WTC11 (cell line): ENCODE measurements around the gene P2RX1. TPM values are rescaled to one million over a fixed set of nuclear protein-coding genes. Genes with fewer than 3 reads are reported as not detected.

Experiments used
- ATAC-seq: fragments of 200-7000 bp; cut with Tn5 transposase; 2 replicates; pipeline ENCODE4 v1.10.0; 2021; ENCODE audit warnings: mild to moderate bottlenecking, moderate library complexity
- CTCF ChIA-PET: fragments of 300-600 bp; sonication (Branson Sonifier 250); formaldehyde crosslinking; loops from one replicate; lab custom pipeline; 2021; ENCODE audit warnings: antibody characterized with exemption; lab: Charles Lee
- POLR2A ChIA-PET: fragments of 350-600 bp; sonication (Branson Sonifier 250); formaldehyde crosslinking; loops from one replicate; lab custom pipeline; 2021; ENCODE audit warnings: antibody characterized with exemption; lab: Charles Lee
- DNase-seq: peaks from one replicate; pipeline ENCODE4 v3.0.0; 2021; ENCODE audit warnings: low spot score
- H3K27ac Mint-ChIP-seq: 2 replicates; pipeline ENCODE4 v1.8.0; 2021; ENCODE audit warnings: mixed read lengths
- H3K27me3 Mint-ChIP-seq: 2 replicates; pipeline ENCODE4 v1.8.0; 2021; ENCODE audit warnings: low read depth, mild to moderate bottlenecking, moderate library complexity, mixed read lengths
- H3K36me3 Mint-ChIP-seq: 2 replicates; pipeline ENCODE4 v1.8.0; 2021; ENCODE audit warnings: mixed read lengths
- H3K4me1 Mint-ChIP-seq: 2 replicates; pipeline ENCODE4 v1.8.0; 2022; ENCODE audit warnings: mixed read lengths
- H3K4me3 Mint-ChIP-seq: 2 replicates; pipeline ENCODE4 v1.8.0; 2021; ENCODE audit warnings: mild to moderate bottlenecking, moderate library complexity, mixed read lengths
- H3K9me3 Mint-ChIP-seq: 2 replicates; pipeline ENCODE4 v1.8.0; 2021; ENCODE audit warnings: mixed read lengths
- ETV6 ChIP-seq: sonication (generic); formaldehyde crosslinking; IDR thresholded peaks from 2 replicates; pipeline ENCODE4 v1.8.1; 2022; ENCODE audit warnings: mild to moderate bottlenecking, missing genetic modification reagents
- GRHL2 ChIP-seq: fragments of 250-450 bp; sonication (Bioruptor Pico); IDR thresholded peaks from 2 replicates; pipeline ENCODE4 v1.8.0; 2022; ENCODE audit warnings: mild to moderate bottlenecking, moderate library complexity; ENCODE audit not compliant: insufficient replicate concordance, severe bottlenecking
- JAZF1 ChIP-seq: fragments of 250-450 bp; sonication (Bioruptor Pico); IDR thresholded peaks from 2 replicates; pipeline ENCODE4 v1.9.0; 2021; ENCODE audit warnings: moderate library complexity, mild to moderate bottlenecking, inconsistent platforms
- KAT7 ChIP-seq: sonication (generic); formaldehyde crosslinking; IDR thresholded peaks from 2 replicates; pipeline ENCODE4 v1.8.1; 2023; ENCODE audit warnings: missing genetic modification reagents, mild to moderate bottlenecking, borderline replicate concordance
- NFYB ChIP-seq: sonication (generic); formaldehyde crosslinking; conservative IDR thresholded peaks from 2 replicates; pipeline ENCODE4 v1.8.0; 2022; ENCODE audit warnings: low read depth, missing genetic modification reagents
- SOX15 ChIP-seq: fragments of 250-450 bp; sonication (Bioruptor Pico); IDR thresholded peaks from 2 replicates; pipeline ENCODE4 v1.9.0; 2021; ENCODE audit warnings: mild to moderate bottlenecking
- ZBTB21 ChIP-seq: sonication (generic); formaldehyde crosslinking; IDR thresholded peaks from 2 replicates; pipeline ENCODE4 v1.8.1; 2023; ENCODE audit warnings: mild to moderate bottlenecking, missing genetic modification reagents, borderline replicate concordance
- ZNF121 ChIP-seq: sonication (generic); formaldehyde crosslinking; IDR thresholded peaks from 2 replicates; pipeline ENCODE4 v1.8.0; 2023; ENCODE audit warnings: missing genetic modification reagents
- ZNF138 ChIP-seq: sonication (generic); formaldehyde crosslinking; conservative IDR thresholded peaks from 2 replicates; pipeline ENCODE4 v1.8.1; 2022; ENCODE audit warnings: mild to moderate bottlenecking, moderate library complexity, missing genetic modification reagents
- ZNF219 ChIP-seq: sonication (generic); formaldehyde crosslinking; IDR thresholded peaks from 2 replicates; pipeline ENCODE4 v1.8.0; 2023; ENCODE audit warnings: missing genetic modification reagents, mild to moderate bottlenecking, borderline replicate concordance
- ZNF232 ChIP-seq: sonication (generic); formaldehyde crosslinking; IDR thresholded peaks from 2 replicates; pipeline ENCODE4 v1.8.0; 2022; ENCODE audit warnings: mild to moderate bottlenecking, missing genetic modification reagents
- ZNF416 ChIP-seq: fragments of 250-450 bp; sonication (Bioruptor Pico); IDR thresholded peaks from 2 replicates; pipeline ENCODE4 v1.9.0; 2021; ENCODE audit warnings: mild to moderate bottlenecking, inconsistent platforms
- total RNA-seq: library from RNA; stranded (reverse); gene quantifications from 3 replicates; pipeline ENCODE4 v1.2.3, GENCODE V29; 2021
- TF ChIP-seq, protein P1 (sequence below): fragments of 250-450 bp; sonication (Bioruptor Pico); IDR thresholded peaks from 2 replicates; pipeline ENCODE4 v2.1.2; 2022; ENCODE audit warnings: mild to moderate bottlenecking, moderate library complexity
- TF ChIP-seq, protein P2 (sequence below): fragments of 250-450 bp; sonication (Bioruptor Pico); IDR thresholded peaks from 2 replicates; pipeline ENCODE4 v1.9.0; 2021; ENCODE audit warnings: moderate library complexity, mild to moderate bottlenecking, inconsistent platforms, borderline replicate concordance
- TF ChIP-seq, protein P3 (sequence below): fragments of 250-450 bp; sonication (Bioruptor Pico); conservative IDR thresholded peaks from 2 replicates; pipeline ENCODE4 v1.9.0; 2021; ENCODE audit warnings: mild to moderate bottlenecking
- TF ChIP-seq, protein P4 (sequence below): fragments of 250-450 bp; sonication (Bioruptor Pico); IDR thresholded peaks from 2 replicates; pipeline ENCODE4 v1.8.0; 2021; ENCODE audit warnings: mild to moderate bottlenecking

Gene P2RX1
- total RNA-seq, 1 experiment from 2014 or later, result 0.07 TPM

DNA sequence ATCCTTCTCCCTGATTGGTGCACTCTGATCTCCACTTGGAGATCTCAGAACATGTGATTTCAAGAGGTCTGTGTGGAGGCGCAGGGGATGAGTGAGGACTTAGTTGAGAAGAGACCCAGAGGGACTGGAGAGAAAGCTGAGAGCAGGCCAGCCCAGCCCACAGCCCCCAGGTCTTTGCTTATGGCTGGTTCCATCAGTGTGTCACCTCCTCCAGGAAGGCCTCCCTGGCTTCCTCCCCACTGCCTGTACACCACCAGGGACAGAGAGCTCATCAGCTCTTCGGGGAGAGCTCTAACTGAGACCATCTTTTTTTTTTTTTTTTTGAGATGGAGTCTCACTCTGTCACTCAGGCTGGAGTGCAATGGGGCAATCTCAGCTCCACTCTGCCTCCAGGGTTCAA is 3.4 kb downstream of the P2RX1 start (continued):
- TF ChIP-seq, protein P1, sequence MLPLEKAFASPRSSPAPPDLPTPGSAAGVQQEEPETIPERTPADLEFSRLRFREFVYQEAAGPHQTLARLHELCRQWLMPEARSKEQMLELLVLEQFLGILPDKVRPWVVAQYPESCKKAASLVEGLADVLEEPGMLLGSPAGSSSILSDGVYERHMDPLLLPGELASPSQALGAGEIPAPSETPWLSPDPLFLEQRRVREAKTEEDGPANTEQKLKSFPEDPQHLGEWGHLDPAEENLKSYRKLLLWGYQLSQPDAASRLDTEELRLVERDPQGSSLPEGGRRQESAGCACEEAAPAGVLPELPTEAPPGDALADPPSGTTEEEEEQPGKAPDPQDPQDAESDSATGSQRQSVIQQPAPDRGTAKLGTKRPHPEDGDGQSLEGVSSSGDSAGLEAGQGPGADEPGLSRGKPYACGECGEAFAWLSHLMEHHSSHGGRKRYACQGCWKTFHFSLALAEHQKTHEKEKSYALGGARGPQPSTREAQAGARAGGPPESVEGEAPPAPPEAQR (CRISPR knock-in tag), result no peak
- TF ChIP-seq, protein P2, sequence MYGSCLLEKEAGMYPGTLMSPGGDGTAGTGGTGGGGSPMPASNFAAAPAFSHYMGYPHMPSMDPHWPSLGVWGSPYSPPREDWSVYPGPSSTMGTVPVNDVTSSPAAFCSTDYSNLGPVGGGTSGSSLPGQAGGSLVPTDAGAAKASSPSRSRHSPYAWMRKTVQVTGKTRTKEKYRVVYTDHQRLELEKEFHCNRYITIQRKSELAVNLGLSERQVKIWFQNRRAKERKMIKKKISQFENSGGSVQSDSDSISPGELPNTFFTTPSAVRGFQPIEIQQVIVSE (CRISPR knock-in tag), result no peak

DNA sequence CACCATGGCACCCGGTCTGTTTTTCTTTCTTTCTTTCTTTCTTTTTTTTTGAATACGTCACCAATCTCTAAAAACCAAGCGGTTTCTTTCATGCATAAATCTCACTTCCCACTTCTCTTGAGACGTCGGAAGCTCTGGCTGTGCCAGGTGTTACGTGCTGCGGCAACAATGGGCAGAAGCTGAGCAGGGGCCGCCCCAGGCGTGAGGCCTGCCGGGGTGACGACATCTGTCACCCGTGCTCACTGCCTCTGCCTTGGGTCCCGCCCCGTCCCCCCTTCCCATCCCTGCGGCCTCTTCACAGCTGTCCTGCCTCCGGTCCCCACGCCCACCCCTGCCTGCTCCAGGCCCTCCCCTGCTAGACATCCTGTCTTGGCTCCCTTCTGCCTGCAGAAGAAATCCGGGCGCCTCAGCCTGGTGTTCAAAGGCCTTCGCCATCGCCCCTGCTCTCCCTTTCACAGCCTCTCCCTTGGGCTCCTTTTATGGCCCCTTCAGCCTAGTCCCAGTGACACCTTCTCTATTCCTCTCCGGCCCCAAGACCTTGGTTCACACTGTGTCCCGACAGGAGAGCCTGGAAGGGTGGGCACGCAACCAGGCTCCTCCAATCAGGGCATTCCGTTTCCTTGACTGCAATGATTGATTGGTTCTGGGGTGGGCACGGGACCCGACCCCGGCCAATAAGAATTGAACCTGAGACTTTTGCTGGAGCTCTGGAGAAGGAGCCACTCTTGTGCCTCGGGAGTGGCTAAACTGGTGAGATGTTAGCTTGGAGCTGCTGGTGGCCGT is 4.8 kb downstream of the P2RX1 start:
- H3K4me3 Mint-ChIP-seq, result no peak overlapping the region
- ATAC-seq (peak; percentile 19), DNase-seq (no peak)
- CTCF ChIA-PET, result interaction anchor here (0.5 to 3.4 kb wide), 5 partner anchors 24 to 1087 kb away, joined by 3 to 26 read pairs (median 6); partner anchors contain the start of genes ATP2A3 and NCBP3
- peaks cover 7% of the 10 kb centered on the region; the same call in 1 of the 2 replicates for H3K9me3 Mint-ChIP-seq
- H3K4me1 Mint-ChIP-seq, result peaks cover 7% of the 10 kb centered on the region
- POLR2A ChIA-PET, result interaction anchor here (0.6 kb wide), 1 partner anchor 81 kb away, joined by 4 read pairs; no protein-coding TSS in a partner anchor
- H3K36me3 Mint-ChIP-seq, result no peaks in the 10 kb centered on the region
- peaks cover 3% of the 10 kb centered on the region; the same call in 1 of the 2 replicates for H3K27me3 Mint-ChIP-seq
- H3K27ac Mint-ChIP-seq, result no peak overlapping the region
- TF ChIP-seq GRHL2 (no peak), KAT7 (no peak), NFYB (peak; percentile 49; the same call in 1 of the 2 replicates)
- TF ChIP-seq, protein P3, sequence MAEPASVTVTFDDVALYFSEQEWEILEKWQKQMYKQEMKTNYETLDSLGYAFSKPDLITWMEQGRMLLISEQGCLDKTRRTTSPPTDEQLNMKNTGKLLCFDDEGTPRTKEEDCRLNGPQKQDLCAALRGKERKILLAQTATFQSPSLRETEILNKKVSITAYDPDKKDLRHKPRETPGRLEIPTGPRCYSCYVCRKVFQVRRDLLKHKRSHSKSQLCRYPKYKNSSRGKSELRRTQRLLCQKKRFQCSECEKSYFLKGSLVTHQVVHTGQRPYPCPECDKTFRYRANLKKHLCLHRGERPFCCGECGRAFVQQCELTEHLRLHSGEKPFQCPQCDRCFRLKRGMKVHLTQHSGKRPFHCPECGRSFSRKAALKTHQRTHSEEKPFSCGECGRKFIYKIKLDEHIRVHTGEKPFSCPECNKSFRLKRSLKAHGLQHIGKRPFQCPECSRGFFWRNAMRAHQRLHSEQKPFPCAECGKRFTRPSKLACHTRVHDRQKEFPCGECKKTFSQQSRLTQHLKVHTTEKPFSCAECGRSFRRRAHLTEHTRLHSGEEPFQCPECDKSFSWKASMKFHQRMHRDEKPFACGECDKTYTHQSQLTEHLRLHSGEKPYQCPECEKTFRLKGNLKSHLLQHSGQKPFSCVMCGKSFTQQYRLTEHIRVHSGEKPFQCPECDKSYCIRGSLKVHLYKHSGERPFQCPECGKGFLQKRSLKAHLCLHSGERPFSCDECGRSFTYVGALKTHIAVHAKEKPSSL, result no peak

DNA sequence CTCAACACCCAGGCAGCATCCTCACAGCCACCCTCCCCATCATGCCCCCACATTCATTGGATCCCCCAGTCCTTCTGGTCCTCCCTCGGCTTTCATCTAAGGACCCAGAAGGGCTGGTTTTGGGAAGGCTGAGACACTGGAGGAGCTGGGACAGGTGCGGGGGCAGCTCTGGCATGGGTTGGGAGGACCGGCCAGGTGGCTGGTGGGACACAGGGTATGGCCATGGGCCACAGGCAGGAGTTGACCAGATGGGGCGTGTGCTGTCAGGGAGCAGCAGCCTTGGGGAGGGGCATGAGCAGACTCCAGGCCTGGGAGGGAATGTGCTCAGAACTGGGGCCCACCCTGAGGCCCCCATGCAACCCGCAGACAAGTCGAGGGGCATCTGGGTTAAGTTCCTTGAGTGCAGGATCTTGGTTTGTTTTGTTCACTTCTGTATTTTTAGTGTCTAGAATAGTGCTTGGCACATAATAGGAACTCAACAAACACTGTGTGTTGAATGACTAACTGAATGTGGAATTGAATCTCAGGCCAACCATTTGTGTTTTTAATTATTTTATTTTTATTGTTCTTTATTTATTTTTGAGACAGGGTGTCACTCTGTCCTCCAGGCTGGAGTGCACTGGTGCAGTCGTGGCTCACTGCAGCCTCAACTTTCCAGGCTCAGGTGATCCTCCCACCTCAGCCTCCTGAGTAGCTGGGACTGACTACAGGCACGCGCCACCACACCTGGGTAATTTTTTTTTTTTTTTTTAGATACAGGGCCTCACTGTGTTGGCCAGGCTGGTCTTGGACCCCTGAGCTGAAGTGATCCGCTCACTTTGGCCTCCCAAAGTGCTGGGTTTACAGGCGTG is 5.6 kb downstream of the P2RX1 start:
- Mint-ChIP-seq H3K4me3 (no peak overlapping the region), H3K27me3 (peaks cover 3% of the 10 kb centered on the region; the same call in 1 of the 2 replicates), H3K9me3 (peaks cover 7% of the 10 kb centered on the region; the same call in 1 of the 2 replicates), H3K27ac (no peak overlapping the region), H3K36me3 (no peaks in the 10 kb centered on the region), H3K4me1 (peaks cover 7% of the 10 kb centered on the region)
- TF ChIP-seq SOX15 (CRISPR knock-in tag) (no peak), ETV6 (no peak), ZNF416 (no peak), NFYB (no peak), ZNF138 (CRISPR knock-in tag) (no peak), ZNF121 (CRISPR knock-in tag) (no peak), ZNF232 (CRISPR knock-in tag) (no peak), ZNF219 (CRISPR knock-in tag) (no peak), ZBTB21 (CRISPR knock-in tag) (no peak), JAZF1 (CRISPR knock-in tag) (no peak)
- TF ChIP-seq, protein P4, sequence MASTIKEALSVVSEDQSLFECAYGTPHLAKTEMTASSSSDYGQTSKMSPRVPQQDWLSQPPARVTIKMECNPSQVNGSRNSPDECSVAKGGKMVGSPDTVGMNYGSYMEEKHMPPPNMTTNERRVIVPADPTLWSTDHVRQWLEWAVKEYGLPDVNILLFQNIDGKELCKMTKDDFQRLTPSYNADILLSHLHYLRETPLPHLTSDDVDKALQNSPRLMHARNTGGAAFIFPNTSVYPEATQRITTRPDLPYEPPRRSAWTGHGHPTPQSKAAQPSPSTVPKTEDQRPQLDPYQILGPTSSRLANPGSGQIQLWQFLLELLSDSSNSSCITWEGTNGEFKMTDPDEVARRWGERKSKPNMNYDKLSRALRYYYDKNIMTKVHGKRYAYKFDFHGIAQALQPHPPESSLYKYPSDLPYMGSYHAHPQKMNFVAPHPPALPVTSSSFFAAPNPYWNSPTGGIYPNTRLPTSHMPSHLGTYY (CRISPR knock-in tag), result no peak
- CTCF ChIA-PET, result interaction anchor here (1.6 to 1.8 kb wide), 2 partner anchors 65 to 173 kb away, joined by 4 to 6 read pairs; partner anchors contain the start of gene NCBP3
- no peak for DNase-seq
- POLR2A ChIA-PET, result no interaction called here
- no peak for ATAC-seq
